LNCaP clone FGC (cell line): Measurements from ENCODE around the gene MLEC.

Experiments used
- DNase-seq: peaks from one replicate; pipeline ENCODE4 v3.0.0-alpha.2; 2011; ENCODE audit warnings: low read depth
- H3K4me3 ChIP-seq: 2 replicates; pipeline ENCODE4 v1.5.1; 2011; ENCODE audit warnings: mild to moderate bottlenecking, low read depth, low read length, control low read depth
- TF ChIP-seq, protein P1 (sequence below): IDR thresholded peaks from 2 replicates; pipeline ENCODE4 v1.5.1; 2012; ENCODE audit warnings: mild to moderate bottlenecking; ENCODE audit not compliant: control insufficient read depth, insufficient read depth; ENCODE audit errors: extremely low read depth

MLEC gene

DNA sequence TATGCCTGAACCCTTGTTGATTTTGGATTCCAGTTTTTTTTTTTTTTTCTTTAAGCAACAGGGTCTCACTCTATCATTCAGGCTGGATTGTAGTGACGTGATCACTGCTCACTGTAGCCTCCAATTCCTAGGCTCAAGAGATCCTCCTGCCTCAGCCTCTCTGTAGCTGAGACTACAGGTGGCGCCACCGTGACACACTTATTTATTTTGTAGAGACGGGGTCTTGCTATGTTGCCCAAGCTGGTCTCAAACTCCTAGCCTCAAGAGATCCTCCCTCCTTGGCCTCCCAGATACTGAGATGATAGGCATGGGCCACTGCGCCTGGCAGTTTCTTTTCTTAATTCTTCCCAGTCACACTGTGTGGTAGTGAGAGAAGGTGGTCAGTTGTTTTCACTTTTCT, 63.9 kb downstream of the MLEC start:
- TF ChIP-seq, protein P1, sequence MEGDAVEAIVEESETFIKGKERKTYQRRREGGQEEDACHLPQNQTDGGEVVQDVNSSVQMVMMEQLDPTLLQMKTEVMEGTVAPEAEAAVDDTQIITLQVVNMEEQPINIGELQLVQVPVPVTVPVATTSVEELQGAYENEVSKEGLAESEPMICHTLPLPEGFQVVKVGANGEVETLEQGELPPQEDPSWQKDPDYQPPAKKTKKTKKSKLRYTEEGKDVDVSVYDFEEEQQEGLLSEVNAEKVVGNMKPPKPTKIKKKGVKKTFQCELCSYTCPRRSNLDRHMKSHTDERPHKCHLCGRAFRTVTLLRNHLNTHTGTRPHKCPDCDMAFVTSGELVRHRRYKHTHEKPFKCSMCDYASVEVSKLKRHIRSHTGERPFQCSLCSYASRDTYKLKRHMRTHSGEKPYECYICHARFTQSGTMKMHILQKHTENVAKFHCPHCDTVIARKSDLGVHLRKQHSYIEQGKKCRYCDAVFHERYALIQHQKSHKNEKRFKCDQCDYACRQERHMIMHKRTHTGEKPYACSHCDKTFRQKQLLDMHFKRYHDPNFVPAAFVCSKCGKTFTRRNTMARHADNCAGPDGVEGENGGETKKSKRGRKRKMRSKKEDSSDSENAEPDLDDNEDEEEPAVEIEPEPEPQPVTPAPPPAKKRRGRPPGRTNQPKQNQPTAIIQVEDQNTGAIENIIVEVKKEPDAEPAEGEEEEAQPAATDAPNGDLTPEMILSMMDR: no peak
- no peak for DNase-seq

DNA sequence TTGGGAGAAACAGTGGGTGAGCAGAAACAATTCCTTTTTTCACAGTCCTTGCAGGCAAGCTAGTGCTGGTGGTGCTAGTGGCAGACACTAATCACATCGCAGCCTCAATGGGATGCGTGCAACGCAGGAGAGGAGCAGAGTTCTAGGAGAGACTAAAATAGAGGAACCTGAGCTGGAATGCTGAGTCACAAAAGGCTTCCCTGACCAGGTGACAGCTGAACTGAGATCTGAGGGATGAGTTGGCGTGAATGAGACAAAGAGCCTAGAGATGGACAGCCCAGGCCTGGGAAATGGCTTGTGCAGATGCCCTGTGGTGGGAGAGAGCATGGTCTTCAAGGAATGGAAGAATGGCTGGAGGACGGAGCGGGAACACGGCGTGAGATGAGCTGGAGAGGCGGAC, 64.4 kb downstream of the MLEC start:
- DNase-seq: no peak
- TF ChIP-seq, protein P1: no peak
- no peak overlapping the region for H3K4me3 ChIP-seq

More for the DNA sequence above, 63.9 kb downstream of the MLEC start:
- no peak overlapping the region for H3K4me3 ChIP-seq
